Hematopoietic multipotent progenitor cell treated with erythropoietin and hydrocortisone succinate and interleukin-3 and kit ligand, for 17 days (in vitro differentiated cells): ENCODE results near the gene CT83.

Experiments
- DNase-seq: peaks from one replicate; pipeline ENCODE4 v3.0.0-alpha.2; 2015; ENCODE audit warnings: low spot score

The CT83 gene, protein sequence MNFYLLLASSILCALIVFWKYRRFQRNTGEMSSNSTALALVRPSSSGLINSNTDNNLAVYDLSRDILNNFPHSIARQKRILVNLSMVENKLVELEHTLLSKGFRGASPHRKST

DNA sequence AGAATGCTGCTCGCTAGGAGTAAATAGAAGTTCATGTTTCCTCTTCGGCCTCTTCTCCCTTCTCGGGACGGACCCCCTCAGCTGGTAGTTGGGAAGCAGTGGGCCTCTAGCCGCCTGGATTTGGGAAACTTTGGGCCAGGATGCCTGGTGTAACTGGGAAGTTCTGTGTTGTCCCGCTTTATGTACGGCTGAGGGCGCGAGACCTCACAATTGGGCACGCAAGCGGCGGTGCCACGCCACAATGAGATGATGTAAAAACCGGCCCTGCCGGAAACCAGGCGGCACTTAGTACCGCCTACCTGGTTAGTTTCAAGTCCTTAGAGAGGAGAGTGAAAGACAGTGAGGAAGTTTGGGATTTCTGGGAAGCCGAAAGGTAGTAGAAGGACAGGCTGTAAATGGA, at the start of gene CT83:
TSS of gene CT83 (minus strand) at position 155 of the 400 bp plus-strand sequence. CDS start at position 35, 120 bp downstream.
- no peak for DNase-seq

DNA sequence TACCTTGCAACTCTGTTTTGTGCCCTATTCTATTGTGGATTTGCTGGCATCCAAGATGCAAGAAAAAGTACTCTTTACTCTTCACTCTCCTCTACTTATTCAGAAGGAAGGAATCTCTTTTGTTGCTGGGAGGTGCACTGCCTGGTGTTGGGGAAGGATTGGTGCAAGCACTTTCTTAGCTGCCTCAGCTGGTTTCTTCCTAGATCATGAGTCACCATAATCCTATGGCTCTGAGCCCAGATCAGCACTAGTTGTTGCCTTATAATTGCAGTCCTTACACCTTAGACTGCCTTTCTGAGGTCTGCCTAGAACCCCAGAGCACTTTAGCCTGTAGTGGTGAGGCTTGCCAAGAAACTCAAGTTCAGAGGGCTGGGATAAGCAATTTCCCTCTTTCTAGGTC, 37.0 kb upstream of the CT83 start:
- DNase-seq, result no peak

DNA sequence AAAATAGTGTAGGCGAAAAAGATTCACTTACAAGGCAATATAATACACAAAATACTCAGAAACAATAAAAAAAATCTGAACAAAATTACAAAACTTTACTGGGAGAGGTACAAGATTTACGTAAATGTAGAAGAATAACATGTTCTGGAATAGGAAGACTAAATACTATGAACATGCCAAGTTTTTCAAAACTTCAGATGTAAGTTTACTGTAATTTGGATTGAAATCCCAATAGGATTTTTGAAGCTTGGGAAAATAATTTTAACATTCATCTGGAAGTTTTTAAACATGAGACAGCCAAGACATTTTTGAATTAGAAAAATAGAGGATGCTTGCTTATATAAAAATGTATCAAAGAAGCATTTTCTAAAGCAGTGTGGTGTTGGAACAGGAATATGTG, 30.5 kb upstream of the CT83 start:
- DNase-seq, result no peak

DNA sequence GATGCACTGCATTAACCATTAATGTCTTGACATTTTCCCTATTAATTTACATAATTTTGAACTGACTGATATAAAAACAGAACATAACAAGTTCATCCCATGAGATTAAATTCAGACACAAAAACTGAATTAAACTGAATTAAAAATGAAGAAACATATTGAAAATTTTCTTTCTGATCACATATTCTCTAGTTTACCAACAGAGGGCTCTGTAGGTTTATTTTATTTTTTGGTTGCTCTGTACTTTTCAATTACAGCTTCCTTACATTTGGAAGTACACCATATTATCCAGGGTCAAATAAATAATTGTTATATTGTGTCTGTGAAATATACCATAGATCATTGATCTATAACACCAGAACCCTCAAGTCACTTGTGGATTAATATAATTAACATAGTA, 27.3 kb upstream of the CT83 start:
- no peak for DNase-seq

- DNase-seq, result no peak
Observed at GRCh38 chrX:116480059-116480458, 17.3 kb upstream of the CT83 start.

GRCh38 chrX:116449156-116449555, 13.6 kb downstream of the CT83 start:
- no peak for DNase-seq

- DNase-seq, result no peak
Observed at GRCh38 chrX:116436358-116436816, 26.4 kb downstream of the CT83 start, which contains the start of gene SLC6A14. TSS of gene SLC6A14 (plus strand) at chrX:116436606. CDS start at chrX:116436710, 104 bp downstream.

DNA sequence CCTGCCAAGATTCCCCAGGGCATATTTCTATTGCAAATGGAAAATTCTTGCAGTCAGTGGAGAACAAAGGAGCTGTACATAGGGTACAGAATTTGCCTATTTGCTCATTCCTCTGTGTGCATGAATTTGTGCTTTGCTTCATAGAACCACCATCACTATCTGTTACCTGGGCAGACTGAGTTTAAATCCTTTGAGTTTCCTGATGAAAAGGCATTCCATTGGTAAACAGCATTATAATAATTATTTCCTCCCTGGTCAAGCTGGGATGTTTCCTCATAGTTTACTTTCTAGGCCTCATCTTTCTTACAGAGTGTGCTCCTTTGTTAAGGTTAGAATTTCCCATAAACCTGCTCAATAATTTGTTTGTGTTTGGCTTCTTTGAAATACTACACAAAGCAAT, 27.2 kb downstream of the CT83 start:
- DNase-seq, result no peak

DNA sequence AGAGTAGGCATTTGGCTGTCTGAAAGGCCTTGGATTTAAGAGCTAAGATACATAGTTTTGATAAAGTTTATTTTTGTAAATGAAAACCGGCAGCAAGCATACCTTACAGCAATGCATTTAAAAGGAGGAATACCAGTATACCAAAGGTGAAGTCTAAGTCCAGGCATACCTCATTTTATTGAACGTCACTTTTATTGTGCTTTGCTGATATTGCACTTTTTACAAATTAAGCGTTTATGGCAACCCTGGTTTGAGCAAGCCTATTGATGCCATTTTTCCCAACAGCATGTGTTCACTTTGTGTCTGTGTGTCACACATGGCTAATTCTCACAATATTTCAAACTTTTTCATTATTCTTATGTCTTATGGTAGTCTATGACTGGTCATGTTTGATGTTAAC, 34.8 kb downstream of the CT83 start:
- DNase-seq, result no peak

DNA sequence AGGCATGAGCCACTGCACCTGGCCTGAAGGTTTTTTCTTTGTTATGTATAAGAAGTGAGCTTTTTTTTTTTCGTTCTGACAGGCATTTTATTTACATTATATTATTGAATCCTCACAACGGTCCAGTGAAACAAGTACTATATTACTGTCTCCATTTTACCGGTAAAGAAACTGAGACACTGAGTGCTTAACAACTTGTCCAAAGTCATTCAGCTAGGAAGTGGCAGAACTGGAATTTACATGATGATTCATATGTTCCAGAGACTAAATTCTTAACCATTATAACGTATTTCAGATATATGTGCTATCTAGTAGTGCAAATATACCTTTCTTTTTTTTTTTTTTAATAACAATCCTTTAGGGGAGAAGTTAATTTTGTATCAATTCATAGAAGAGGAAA, 44.8 kb downstream of the CT83 start:
- no peak for DNase-seq

DNA sequence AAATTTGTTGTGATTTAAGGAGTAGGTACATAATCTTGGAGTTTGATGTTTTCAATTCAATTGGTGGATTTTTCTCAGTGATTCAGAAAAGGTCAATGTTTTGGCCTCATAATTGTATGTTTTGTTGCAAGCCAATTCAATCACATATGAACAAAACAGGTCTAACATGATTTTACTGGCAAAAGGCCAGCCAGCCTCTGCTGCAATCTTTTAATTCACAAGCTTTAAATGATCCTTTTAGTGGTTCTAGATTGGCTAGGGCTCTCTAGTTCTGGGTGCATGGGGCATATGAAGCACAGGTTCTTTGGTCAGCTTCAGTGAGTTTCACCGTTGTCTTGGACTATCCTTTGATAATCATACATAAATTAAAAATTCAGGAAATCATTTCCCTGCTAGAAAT, 45.6 kb downstream of the CT83 start:
- no peak for DNase-seq

DNA sequence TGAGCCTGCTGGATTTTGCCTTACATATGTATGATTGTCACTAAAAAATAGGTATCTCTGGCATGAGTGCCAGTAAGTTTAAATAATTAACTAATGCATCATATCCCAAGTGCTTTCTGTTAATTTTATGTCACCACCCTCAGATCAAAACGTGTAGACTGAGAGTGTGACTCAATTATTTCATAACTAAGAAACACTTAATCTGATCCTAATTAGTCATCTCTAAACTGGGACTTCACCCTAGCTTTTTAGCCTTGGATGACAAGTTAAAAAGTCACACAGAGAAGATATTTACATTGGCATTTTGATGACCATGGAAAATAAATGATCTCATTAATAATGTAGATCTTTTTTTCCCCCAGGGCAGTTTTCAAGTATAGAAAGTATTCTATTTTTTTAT, 49.5 kb downstream of the CT83 start:
- no peak for DNase-seq
